ENCODE data around the gene PACRG. TPM values are rescaled to one million over a fixed set of nuclear protein-coding genes. Genes with fewer than 3 reads are reported as not detected.

The PACRG gene
- total and polyA plus RNA-seq, 8 donors = 1.5 to 6.8 (median 4.6) TPM

DNA sequence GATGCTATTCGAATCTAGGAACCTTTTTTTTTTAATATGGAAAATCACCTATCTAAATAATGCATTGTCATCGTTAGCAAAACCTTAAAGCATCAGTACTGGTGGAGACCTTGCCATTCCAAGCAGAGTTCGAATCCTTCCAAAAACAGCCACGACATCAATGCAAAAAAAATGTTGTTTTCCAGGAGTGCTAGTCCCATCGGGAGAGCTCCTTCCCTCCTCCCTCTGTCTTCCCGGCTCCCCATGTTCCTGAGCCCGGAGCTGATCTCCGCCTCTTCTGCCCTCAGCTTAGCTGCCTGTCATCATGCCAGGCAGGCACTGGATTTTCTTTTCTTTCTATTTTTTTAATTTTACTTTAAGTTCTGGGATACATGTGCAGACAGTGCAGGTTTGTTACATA, 533.1 kb downstream of the PACRG start:
- peaks cover 0 to 12% of the 10 kb centered on the region in 2 donors for H3K4me1 ChIP-seq
- TF ChIP-seq, protein P1, sequence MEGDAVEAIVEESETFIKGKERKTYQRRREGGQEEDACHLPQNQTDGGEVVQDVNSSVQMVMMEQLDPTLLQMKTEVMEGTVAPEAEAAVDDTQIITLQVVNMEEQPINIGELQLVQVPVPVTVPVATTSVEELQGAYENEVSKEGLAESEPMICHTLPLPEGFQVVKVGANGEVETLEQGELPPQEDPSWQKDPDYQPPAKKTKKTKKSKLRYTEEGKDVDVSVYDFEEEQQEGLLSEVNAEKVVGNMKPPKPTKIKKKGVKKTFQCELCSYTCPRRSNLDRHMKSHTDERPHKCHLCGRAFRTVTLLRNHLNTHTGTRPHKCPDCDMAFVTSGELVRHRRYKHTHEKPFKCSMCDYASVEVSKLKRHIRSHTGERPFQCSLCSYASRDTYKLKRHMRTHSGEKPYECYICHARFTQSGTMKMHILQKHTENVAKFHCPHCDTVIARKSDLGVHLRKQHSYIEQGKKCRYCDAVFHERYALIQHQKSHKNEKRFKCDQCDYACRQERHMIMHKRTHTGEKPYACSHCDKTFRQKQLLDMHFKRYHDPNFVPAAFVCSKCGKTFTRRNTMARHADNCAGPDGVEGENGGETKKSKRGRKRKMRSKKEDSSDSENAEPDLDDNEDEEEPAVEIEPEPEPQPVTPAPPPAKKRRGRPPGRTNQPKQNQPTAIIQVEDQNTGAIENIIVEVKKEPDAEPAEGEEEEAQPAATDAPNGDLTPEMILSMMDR (IDR thresholded peaks at IDR 0.05) = no peak
- H3K36me3 ChIP-seq = no peaks in the 10 kb centered on the region
- no peak for ATAC-seq
- H3K27me3 ChIP-seq = no peaks in the 10 kb centered on the region
- H3K27ac ChIP-seq = no peak overlapping the region
- no peaks in the 10 kb centered on the region for H3K9me3 ChIP-seq
- intact Hi-C loops (cut with DNase I) = no loop called here
- DNase-seq = no peak
- H3K4me3 ChIP-seq = no peak overlapping the region

DNA sequence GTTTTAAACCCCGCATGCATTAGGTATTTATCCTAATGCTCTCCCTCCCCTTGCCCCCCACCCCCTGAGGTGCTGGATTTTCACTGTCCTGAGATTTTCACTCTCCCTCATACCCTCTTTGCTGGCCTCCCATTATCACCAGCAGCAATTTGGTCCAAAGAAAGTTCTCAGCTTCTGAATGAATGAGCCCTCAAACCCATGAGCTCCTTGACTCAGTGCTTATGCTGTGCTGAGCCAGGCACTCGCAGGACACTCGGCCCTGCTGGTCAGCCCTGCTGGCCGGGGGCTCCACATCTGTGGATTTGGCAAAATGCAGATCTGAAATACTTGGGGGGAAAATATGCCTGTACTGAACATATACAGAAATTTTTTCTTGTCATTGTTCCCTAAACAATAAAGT, 533.6 kb downstream of the PACRG start:
- ATAC-seq (no peak), DNase-seq (no peak)
- no peaks in the 10 kb centered on the region for H3K36me3 ChIP-seq
- H3K9me3 ChIP-seq = no peaks in the 10 kb centered on the region
- intact Hi-C loops (cut with DNase I) = no loop called here
- no peak overlapping the region for H3K4me3 ChIP-seq
- peaks cover 0 to 12% of the 10 kb centered on the region in 2 donors for H3K4me1 ChIP-seq
- H3K27me3 ChIP-seq = no peaks in the 10 kb centered on the region
- TF ChIP-seq, protein P1 (IDR thresholded peaks at IDR 0.05) = no peak
- H3K27ac ChIP-seq = no peak overlapping the region

DNA sequence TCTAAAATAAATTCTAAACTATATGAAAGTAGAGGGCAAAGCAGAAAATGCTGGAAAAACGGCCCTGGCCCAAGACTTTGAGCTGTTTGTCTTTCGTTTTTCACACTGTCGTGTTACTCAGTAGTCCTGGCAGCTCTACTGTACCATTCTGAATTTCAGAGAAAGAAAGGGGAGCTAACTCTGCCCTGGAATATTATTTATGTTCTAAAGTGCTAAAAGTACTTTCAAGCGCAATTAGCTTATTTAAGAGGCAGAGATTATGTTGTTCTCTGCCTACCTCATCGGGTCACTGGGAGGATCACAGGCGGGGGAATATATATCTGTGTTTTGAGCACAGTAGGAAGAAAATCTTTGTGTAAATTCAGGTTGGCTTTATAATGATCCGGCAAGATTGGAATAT, 534.3 kb downstream of the PACRG start:
- TF ChIP-seq, protein P1 (IDR thresholded peaks at IDR 0.05) = no peak
- intact Hi-C loops (cut with DNase I) = no loop called here
- Histone ChIP-seq H3K4me1 (peaks cover 0 to 12% of the 10 kb centered on the region in 2 donors), H3K4me3 (no peak overlapping the region), H3K9me3 (no peaks in the 10 kb centered on the region), H3K36me3 (no peaks in the 10 kb centered on the region), H3K27ac (no peak overlapping the region), H3K27me3 (no peaks in the 10 kb centered on the region)
- DNase-seq = no peak
- ATAC-seq = no peak

DNA sequence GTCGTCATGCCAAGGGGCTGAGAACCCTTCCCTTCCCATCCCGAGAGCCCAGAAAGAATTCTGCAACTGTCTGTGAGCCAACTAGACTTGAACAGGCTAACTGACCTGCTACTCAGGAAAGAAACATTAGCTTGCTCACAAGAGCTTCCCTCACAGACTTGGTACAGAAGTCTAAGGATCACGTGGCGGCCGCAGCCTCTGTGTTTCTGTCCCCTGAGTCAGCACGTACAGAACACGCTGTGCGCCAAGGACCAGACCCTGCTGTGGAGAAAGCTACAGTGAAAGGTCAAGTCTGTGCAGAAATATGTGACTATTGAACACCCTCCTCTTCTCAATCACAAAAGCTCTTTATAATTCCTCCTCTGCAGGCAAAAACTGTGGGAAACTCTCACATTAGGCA, 535.4 kb downstream of the PACRG start:
- H3K9me3 ChIP-seq = no peaks in the 10 kb centered on the region
- DNase-seq (no peak), ATAC-seq (no peak)
- intact Hi-C loops (cut with DNase I) = no loop called here
- H3K4me3 ChIP-seq = no peak overlapping the region
- peaks cover 0 to 12% of the 10 kb centered on the region in 2 donors for H3K4me1 ChIP-seq
- no peaks in the 10 kb centered on the region for H3K27me3 ChIP-seq
- no peaks in the 10 kb centered on the region for H3K36me3 ChIP-seq
- no peak overlapping the region for H3K27ac ChIP-seq
- TF ChIP-seq, protein P1 (IDR thresholded peaks at IDR 0.05) = no peak

DNA sequence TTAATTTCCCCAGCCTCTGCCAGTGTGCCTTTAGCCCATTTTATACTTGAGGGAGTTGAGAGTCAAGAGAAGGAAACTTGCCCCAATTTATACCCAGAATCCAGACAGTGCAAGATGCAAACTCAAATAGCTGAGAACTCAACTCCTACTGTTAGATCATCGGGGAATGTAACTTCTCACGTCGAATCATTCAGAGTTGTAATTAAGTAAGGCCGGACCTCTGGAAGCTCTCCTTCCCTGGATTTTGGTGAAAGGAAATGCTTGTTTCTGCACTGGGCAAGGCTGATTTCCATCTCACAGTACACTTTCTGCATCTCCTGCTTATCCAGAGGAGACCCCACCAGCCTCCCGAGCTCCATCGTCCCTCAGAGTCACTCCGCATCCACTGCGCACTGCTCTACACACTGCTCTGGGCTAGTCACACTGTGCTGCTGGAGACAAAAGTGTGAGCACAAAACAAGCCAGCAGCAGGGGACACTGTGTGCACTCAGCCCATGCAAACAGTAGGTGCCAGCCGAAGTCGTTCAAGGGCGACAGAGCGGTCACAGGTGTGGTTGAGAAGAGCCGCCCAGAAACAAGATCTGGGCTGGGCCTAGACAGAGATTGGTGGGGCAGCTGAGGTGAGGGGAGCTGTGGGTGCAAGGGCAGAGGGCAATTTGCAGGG, 536.4 kb downstream of the PACRG start:
- Histone ChIP-seq H3K4me1 (peaks cover 0 to 12% of the 10 kb centered on the region in 2 donors), H3K27ac (no peak overlapping the region), H3K36me3 (no peaks in the 10 kb centered on the region), H3K9me3 (no peaks in the 10 kb centered on the region), H3K27me3 (no peaks in the 10 kb centered on the region), H3K4me3 (no peak overlapping the region)
- DNase-seq (no peak), ATAC-seq (peak; percentile 89)
- intact Hi-C loops (cut with DNase I) = no loop called here
- TF ChIP-seq, protein P1 (IDR thresholded peaks at IDR 0.05) = no peak

Data from left lung (tissue), 10 donors.